K562 (cell line): ENCODE data around the gene CCL19. TPM values are rescaled to one million over a fixed set of nuclear protein-coding genes. Genes with fewer than 3 reads are reported as not detected.

ENCODE experiments used
- FOXA1 ChIP-seq: fragments of 450-650 bp; IDR thresholded peaks from 2 replicates; pipeline ENCODE4 v1.6.1; 2016; ENCODE audit warnings: mild to moderate bottlenecking, borderline replicate concordance
- HLTF ChIP-seq: fragments of 450-650 bp; IDR thresholded peaks from 2 replicates; pipeline ENCODE4 v1.6.1; 2016
- HMGN3 ChIP-seq: IDR thresholded peaks from 2 replicates; pipeline ENCODE4 v1.6.1; 2011; ENCODE audit warnings: borderline replicate concordance, low read depth, mild to moderate bottlenecking, mixed read lengths, low read length; ENCODE audit not compliant: insufficient read length; ENCODE audit errors: extremely low read depth
- JUND ChIP-seq, 2 experiments: IDR thresholded peaks; 2 replicates in 1 of 2; 3 replicates in 1 of 2; pipeline ENCODE4 v1.6.1; 2011; ENCODE audit warnings: borderline replicate concordance in 2 of 2, low read depth in 2 of 2, low read length in 2 of 2, improper control_type of control experiment in 1 of 2, missing biosample characterization in 1 of 2, missing genetic modification characterization in 1 of 2, missing genetic modification reagents in 1 of 2
- KLF13 ChIP-seq: fragments of 450-650 bp; IDR thresholded peaks from 2 replicates; pipeline ENCODE4 v1.6.1; 2016; ENCODE audit warnings: missing genetic modification characterization, low read depth, mild to moderate bottlenecking, missing compliant biosample characterization, moderate library complexity, borderline replicate concordance
- NFYB ChIP-seq: IDR thresholded peaks from 2 replicates; pipeline ENCODE4 v1.6.1; 2011; ENCODE audit warnings: mild to moderate bottlenecking, moderate library complexity; ENCODE audit not compliant: insufficient read length; ENCODE audit errors: extremely low read depth
- PYGO2 ChIP-seq: fragments of 450-650 bp; IDR thresholded peaks from 2 replicates; pipeline ENCODE4 v1.6.1; 2016; ENCODE audit warnings: mild to moderate bottlenecking, missing genetic modification characterization, moderate library complexity, missing compliant biosample characterization
- RAD21 ChIP-seq, 2 experiments: fragments of 250-450 bp in 1 of 2; fragments of 450-650 bp in 1 of 2; sonication (Bioruptor Pico) in 1 of 2; formaldehyde crosslinking in 1 of 2; IDR thresholded peaks in 1 of 2; conservative IDR thresholded peaks in 1 of 2; 2 replicates each; pipeline versions ENCODE4 v1.4.0 to v1.8.0; 2020 to 2022; ENCODE audit warnings: mild to moderate bottlenecking in 2 of 2, moderate library complexity in 1 of 2
- RAD51 ChIP-seq: fragments of 450-650 bp; IDR thresholded peaks from 2 replicates; pipeline ENCODE4 v1.7.1; 2016; ENCODE audit warnings: low read depth, mild to moderate bottlenecking, borderline replicate concordance
- RBBP5 ChIP-seq: fragments of 200-600 bp; sonication (generic); IDR thresholded peaks from 2 replicates; pipeline ENCODE4 v1.6.1; 2012; ENCODE audit warnings: borderline replicate concordance, mild to moderate bottlenecking, low read length, control low read depth, inconsistent platforms; ENCODE audit not compliant: insufficient read depth, poor library complexity, severe bottlenecking
- SAP30 ChIP-seq: fragments of 200-600 bp; sonication (generic); IDR thresholded peaks from 2 replicates; pipeline ENCODE4 v1.6.1; 2012; ENCODE audit warnings: borderline replicate concordance, low read depth, mild to moderate bottlenecking, moderate library complexity, low read length, control low read depth, inconsistent platforms; ENCODE audit not compliant: insufficient read depth, poor library complexity, severe bottlenecking
- SMAD4 ChIP-seq: fragments of 250-450 bp; sonication (Bioruptor Pico); conservative IDR thresholded peaks from 2 replicates; pipeline ENCODE4 v1.8.0; 2021; ENCODE audit warnings: inconsistent platforms, mild to moderate bottlenecking, moderate library complexity
- SUPT5H ChIP-seq: fragments of 450-650 bp; IDR thresholded peaks from 2 replicates; pipeline ENCODE4 v1.6.1; 2016
- ZKSCAN3 ChIP-seq: fragments of 250-450 bp; sonication (Bioruptor Pico); IDR thresholded peaks from 2 replicates; pipeline ENCODE4 v1.4.0; 2020
- ZNF79 ChIP-seq: fragments of 250-450 bp; sonication (Bioruptor Pico); IDR thresholded peaks from 2 replicates; pipeline ENCODE4 v1.4.0; 2020; ENCODE audit warnings: low read depth, mild to moderate bottlenecking, moderate library complexity
- polyA plus RNA-seq, 8 experiments: library from polyadenylated mRNA; depleted of rRNA in 4 of 8; stranded (reverse) in 5 of 8; unstranded in 3 of 8; fragments of >200 nt; fragmentation: Nextera tagmentation in 2 of 8; fragmentation: Illumina TruSeq in 1 of 8; extraction: Ambion mirVana in 2 of 8; extraction: Trizol in 1 of 8; gene quantifications; 2 replicates each; pipeline versions ENCODE4 v1.2.1 to v1.2.3, GENCODE V29; 2011 to 2014; ENCODE audit warnings: inconsistent platforms in 1 of 8, missing spikeins in 1 of 8
- total RNA-seq, 7 experiments: library from RNA; depleted of rRNA in 6 of 7; stranded (reverse); fragments of >200 nt in 6 of 7; fragmentation: Illumina TruSeq in 2 of 7; extraction: Trizol in 2 of 7; gene quantifications; 2 replicates each; pipeline versions ENCODE4 v1.2.1 to v1.2.3, GENCODE V29; 2011 to 2021; ENCODE audit warnings: low replicate concordance in 1 of 7
- TF ChIP-seq, protein P1 (sequence below): IDR thresholded peaks from 2 replicates; pipeline ENCODE4 v1.6.1; 2014; ENCODE audit warnings: antibody characterized with exemption
- TF ChIP-seq, protein P2 (sequence below): fragments of 450-650 bp; formaldehyde crosslinking; IDR thresholded peaks from 2 replicates; pipeline ENCODE4 v1.4.0; 2020; ENCODE audit warnings: mild to moderate bottlenecking
- TF ChIP-seq, protein P3 (sequence below): sonication (generic); formaldehyde crosslinking; IDR thresholded peaks from 2 replicates; pipeline ENCODE4 v1.8.0; 2022; ENCODE audit warnings: mild to moderate bottlenecking, missing genetic modification reagents, borderline replicate concordance
- TF ChIP-seq, protein P4 (sequence below): sonication (generic); formaldehyde crosslinking; IDR thresholded peaks from 2 replicates; pipeline ENCODE4 v1.8.0; 2022; ENCODE audit warnings: mild to moderate bottlenecking, missing genetic modification reagents

CCL19 gene
- total and polyA plus RNA-seq, 9 of the 15 experiments (the other 6 are each of a cell fraction or from before 2014, with no cell fraction given) = not detected

DNA sequence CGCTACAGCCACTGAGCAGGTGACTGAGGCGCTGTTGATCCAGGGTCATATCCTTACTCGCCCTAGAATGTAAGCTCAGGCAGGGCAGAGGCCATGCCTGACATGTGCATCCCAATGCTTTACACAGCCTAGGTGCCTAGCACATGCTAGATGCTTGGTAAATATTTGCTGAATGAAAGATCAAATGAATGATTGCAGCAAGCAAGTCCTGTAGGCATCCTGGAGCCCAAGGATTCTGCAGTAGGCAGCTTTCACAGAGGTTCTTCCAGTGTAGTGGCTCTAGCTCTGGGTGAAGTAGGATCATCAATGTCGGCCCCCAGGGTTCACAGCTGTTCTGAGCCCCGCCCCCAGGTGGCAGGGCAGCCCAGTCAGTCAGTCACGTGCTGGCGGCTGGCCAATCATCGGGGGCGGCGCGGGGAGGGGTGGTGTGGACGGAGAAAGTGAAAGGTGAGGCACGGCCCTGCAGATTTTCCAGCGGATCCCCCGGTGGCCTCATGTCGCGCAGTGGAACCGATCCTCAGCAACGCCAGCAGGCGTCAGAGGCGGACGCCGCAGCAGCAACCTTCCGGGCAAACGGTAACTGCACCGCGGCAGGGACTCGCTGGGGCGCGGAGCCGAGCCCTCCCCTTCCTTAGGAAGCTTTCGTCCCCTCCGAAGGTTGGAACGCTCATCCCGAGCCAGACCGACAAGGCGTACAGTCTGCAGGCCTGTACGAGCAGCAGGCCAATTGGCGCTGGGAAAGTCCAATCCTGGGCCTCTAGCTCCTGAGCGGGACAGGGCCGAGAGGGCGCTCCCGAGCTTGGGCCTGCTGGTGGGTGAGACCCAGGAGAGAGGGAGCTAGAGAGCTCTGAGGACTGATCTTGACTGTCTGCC, 44.6 kb downstream of the CCL19 start, which contains the start of gene GALT (continued):
- TF ChIP-seq ZNF79 (CRISPR knock-in tag) (no peak), ZKSCAN3 (no peak), HLTF (no peak), RBBP5 (peak; percentile 64), HMGN3 (peak; percentile 60), PYGO2 (tag) (no peak), KLF13 (tag) (no peak), NFYB (peak; percentile 95), SAP30 (peak; percentile 67), FOXA1 (no peak), RAD21 (CRISPR knock-in tag; conservative IDR thresholded peaks at IDR 0.05 in 1 of 2, IDR thresholded peaks at IDR 0.05 in 1 of 2) (0 out of 4 replicates have a peak, but pooled peaks of 1 of the 2 experiments have one; percentile 31), JUND (IDR thresholded peaks at IDR 0.05; ENCODE audit: borderline replicate concordance, low read depth, low read length) (no peak), JUND (tag; IDR thresholded peaks at IDR 0.05; ENCODE audit: borderline replicate concordance, low read depth, low read length) (no peak; the same call in 2 of the 3 replicates), SUPT5H (peak; percentile 57; the same call in 1 of the 2 replicates), SMAD4 (CRISPR knock-in tag) (0 out of 2 replicates have a peak, but pooled peaks have one; percentile 12), RAD51 (peak; percentile 96)
- TF ChIP-seq, protein P1, sequence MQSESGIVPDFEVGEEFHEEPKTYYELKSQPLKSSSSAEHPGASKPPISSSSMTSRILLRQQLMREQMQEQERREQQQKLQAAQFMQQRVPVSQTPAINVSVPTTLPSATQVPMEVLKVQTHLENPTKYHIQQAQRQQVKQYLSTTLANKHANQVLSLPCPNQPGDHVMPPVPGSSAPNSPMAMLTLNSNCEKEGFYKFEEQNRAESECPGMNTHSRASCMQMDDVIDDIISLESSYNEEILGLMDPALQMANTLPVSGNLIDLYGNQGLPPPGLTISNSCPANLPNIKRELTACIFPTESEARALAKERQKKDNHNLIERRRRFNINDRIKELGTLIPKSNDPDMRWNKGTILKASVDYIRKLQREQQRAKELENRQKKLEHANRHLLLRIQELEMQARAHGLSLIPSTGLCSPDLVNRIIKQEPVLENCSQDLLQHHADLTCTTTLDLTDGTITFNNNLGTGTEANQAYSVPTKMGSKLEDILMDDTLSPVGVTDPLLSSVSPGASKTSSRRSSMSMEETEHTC = 0 out of 2 replicates have a peak, but pooled peaks have one; percentile 13
- TF ChIP-seq, protein P2, sequence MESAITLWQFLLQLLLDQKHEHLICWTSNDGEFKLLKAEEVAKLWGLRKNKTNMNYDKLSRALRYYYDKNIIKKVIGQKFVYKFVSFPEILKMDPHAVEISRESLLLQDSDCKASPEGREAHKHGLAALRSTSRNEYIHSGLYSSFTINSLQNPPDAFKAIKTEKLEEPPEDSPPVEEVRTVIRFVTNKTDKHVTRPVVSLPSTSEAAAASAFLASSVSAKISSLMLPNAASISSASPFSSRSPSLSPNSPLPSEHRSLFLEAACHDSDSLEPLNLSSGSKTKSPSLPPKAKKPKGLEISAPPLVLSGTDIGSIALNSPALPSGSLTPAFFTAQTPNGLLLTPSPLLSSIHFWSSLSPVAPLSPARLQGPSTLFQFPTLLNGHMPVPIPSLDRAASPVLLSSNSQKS (CRISPR knock-in tag) = no peak
- TF ChIP-seq, protein P3, sequence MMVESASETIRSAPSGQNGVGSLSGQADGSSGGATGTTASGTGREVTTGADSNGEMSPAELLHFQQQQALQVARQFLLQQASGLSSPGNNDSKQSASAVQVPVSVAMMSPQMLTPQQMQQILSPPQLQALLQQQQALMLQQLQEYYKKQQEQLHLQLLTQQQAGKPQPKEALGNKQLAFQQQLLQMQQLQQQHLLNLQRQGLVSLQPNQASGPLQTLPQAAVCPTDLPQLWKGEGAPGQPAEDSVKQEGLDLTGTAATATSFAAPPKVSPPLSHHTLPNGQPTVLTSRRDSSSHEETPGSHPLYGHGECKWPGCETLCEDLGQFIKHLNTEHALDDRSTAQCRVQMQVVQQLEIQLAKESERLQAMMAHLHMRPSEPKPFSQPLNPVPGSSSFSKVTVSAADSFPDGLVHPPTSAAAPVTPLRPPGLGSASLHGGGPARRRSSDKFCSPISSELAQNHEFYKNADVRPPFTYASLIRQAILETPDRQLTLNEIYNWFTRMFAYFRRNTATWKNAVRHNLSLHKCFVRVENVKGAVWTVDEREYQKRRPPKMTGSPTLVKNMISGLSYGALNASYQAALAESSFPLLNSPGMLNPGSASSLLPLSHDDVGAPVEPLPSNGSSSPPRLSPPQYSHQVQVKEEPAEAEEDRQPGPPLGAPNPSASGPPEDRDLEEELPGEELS (CRISPR knock-in tag) = no peak; the same call in 1 of the 2 replicates
- TF ChIP-seq, protein P4, sequence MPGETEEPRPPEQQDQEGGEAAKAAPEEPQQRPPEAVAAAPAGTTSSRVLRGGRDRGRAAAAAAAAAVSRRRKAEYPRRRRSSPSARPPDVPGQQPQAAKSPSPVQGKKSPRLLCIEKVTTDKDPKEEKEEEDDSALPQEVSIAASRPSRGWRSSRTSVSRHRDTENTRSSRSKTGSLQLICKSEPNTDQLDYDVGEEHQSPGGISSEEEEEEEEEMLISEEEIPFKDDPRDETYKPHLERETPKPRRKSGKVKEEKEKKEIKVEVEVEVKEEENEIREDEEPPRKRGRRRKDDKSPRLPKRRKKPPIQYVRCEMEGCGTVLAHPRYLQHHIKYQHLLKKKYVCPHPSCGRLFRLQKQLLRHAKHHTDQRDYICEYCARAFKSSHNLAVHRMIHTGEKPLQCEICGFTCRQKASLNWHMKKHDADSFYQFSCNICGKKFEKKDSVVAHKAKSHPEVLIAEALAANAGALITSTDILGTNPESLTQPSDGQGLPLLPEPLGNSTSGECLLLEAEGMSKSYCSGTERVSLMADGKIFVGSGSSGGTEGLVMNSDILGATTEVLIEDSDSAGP = peak; percentile 65; the same call in 1 of the 2 replicates
